Esophagus squamous epithelium (tissue), 4 donors: ENCODE data around the gene SMAD3.

Source experiments
- CTCF ChIP-seq, 6 experiments: fragments of 450-650 bp in 4 of 6; fragments of 200-600 bp in 2 of 6; sonication (generic) in 2 of 6; IDR thresholded peaks; one replicate each; pipeline ENCODE4 v1.5.1; 2016 to 2019; ENCODE audit warnings: antibody characterized with exemption in 6 of 6, mild to moderate bottlenecking in 4 of 6, moderate library complexity in 4 of 6
- POLR2A ChIP-seq, 4 donors: fragments of 450-650 bp; IDR thresholded peaks; one replicate each; pipeline ENCODE4 v1.6.1; 2017; ENCODE audit warnings: antibody characterized with exemption in 4 of 4, mild to moderate bottlenecking in 4 of 4, moderate library complexity in 3 of 4

- no peak for TF ChIP-seq CTCF (IDR thresholded peaks at IDR 0.05)
- no peak for TF ChIP-seq POLR2A (IDR thresholded peaks at IDR 0.05)
These were observed 32.8 kb upstream of the SMAD3 start for GRCh38 chr15:67032608-67033007.
